ENCODE results near the gene ZNF620.

The ZNF620 gene

DNA sequence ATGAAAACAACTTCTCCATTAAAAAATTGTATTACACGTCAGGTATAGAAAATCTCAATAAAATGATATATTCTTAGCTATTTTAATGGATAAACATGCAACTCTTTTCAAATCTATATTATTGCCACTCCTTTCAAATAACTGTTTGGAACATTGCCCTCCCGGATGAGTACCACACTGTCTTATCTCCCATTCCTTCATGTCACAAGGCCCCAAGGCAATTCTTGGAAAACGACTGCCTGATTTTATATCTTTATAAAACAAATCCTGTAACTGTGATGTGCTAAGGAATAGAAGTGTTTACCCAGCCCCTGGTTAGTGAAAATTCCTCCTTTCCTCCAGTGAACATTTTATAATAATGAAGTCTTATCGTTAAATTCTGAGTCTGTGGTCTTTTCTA lies 35.1 kb upstream of the ZNF620 start:
- Mint-ChIP-seq H3K4me3 (no peak overlapping the region), H3K27ac (no peak overlapping the region), H3K9me3 (no peaks in the 10 kb centered on the region), H3K36me3 (ENCODE audit: insufficient read depth) (peaks cover 3% of the 10 kb centered on the region), H3K4me1 (ENCODE audit: low read depth in 2 of 2) (no peaks in the 10 kb centered on the region), H3K27me3 (no peaks in the 10 kb centered on the region)
- DNase-seq (no peak), ATAC-seq (replicated peaks) (no peak)

DNA sequence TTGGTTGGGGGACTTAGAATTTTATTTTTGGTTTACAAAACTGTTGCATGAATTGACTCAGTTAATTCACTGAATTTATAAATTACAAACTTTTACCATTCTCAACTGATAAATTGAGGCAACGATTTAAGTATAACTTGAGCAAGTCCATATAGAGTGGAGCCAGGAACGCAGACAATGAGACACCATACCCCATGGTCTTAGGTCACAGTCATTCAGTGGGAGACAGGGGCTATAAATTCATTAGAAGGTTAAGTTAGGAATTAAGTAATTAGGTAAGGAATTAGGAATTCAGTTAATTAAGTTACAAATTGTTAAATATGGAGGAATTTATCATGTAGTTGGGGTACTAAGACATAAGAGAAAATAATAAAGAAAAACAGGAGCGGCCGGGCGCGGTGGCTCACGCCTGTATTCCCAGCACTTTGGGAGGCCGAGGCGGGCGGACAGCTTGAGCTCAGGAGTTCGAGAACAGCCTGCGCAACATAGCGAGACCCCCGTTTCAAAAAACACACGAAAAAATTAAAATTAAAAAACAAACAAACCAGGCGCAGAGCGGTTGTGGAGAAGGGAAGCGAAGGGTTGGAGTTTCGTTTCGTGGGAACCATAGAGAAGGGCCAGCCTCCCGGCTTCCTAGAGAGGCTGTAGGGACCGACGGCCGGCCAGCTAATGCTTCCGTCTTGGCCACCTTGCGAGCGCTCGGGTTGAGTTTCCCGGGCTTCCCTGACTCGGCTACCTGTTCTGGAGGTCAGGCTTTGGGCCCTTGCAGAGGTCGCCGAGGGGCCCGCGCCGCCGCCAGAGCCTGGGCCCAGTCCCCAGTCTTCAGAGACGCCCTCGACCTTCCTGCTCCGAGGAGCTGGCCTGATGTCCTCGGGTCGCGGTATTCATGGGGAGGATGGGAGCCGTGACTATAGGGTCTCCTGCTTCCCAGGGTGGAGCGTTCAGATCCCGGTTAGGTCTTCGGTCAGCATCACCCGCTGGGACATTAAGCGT lies 29.1 kb upstream of the ZNF620 start, which contains the start of gene ZNF619:
Gene ZNF619, plus strand, starts transcription at position 645 of the 993 bp plus-strand sequence. CDS start 858 bp downstream, outside the sequence.
- H3K27me3 Mint-ChIP-seq: no peaks in the 10 kb centered on the region
- H3K4me3 Mint-ChIP-seq: peak within 1 kb of the TSS; percentile 93 to 96

GRCh38 chr3:40477666-40478065 lies 28.2 kb upstream of the ZNF620 start:
- no peak for DNase-seq
- Mint-ChIP-seq H3K4me1 (ENCODE audit: low read depth in 2 of 2) (peaks cover 25 to 35% of the 10 kb centered on the region in 2 donors), H3K36me3 (ENCODE audit: insufficient read depth) (peaks cover 8% of the 10 kb centered on the region), H3K27me3 (no peaks in the 10 kb centered on the region), H3K9me3 (no peaks in the 10 kb centered on the region), H3K4me3 (peak overlapping the region; percentile 93 to 96), H3K27ac (peak overlapping the region; percentile 98 to 99)
- no peak for ATAC-seq (replicated peaks)

More for the DNA sequence above, 29.1 kb upstream of the ZNF620 start, which contains the start of gene ZNF619:
- DNase-seq: peak; percentile 51 to 63 (median 60)
- peaks cover 16 to 28% of the 10 kb centered on the region in 2 donors for H3K4me1 Mint-ChIP-seq (ENCODE audit: low read depth in 2 of 2)
- peak within 1 kb of the TSS; percentile 98 to 99 for H3K27ac Mint-ChIP-seq
- peak; percentile 95 for ATAC-seq (replicated peaks)
- H3K9me3 Mint-ChIP-seq: no peaks in the 10 kb centered on the region
- H3K36me3 Mint-ChIP-seq (ENCODE audit: insufficient read depth): peaks cover 8% of the 10 kb centered on the region

- DNase-seq (no peak), ATAC-seq (replicated peaks) (no peak)
- Mint-ChIP-seq H3K9me3 (peaks cover 5 to 7% of the 10 kb centered on the region in 2 donors), H3K4me1 (ENCODE audit: low read depth in 2 of 2) (peaks cover 5 to 11% of the 10 kb centered on the region in 2 donors), H3K27ac (no peak overlapping the region), H3K27me3 (no peaks in the 10 kb centered on the region), H3K36me3 (ENCODE audit: insufficient read depth) (peaks cover 8% of the 10 kb centered on the region), H3K4me3 (no peak overlapping the region)
Observed at GRCh38 chr3:40487172-40487571, 18.7 kb upstream of the ZNF620 start.

DNA sequence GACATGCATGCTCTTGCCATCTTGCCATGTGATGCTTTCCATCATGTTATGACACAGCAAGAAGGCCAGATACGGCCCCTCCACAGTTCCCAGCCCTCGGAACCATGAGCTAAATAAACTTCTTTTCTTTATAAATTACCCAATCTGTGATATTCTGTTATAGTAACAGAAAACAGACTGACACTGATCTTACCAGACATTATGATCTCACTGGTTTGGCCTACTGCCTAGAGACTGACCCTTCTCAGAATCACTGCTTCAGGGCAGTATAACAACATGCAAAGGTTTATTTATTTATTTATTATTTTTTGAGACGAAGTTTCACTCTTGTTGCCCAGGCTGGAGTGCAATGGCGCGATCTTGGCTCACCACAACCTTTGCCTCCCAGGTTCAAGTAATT lies 14.9 kb upstream of the ZNF620 start:
- DNase-seq: no peak
- Mint-ChIP-seq H3K36me3 (ENCODE audit: insufficient read depth) (peaks cover 5% of the 10 kb centered on the region), H3K9me3 (peaks cover 5 to 7% of the 10 kb centered on the region in 2 donors), H3K27me3 (no peaks in the 10 kb centered on the region), H3K4me3 (no peak overlapping the region), H3K4me1 (ENCODE audit: low read depth in 2 of 2) (no peaks in the 10 kb centered on the region), H3K27ac (no peak overlapping the region)
- no peak for ATAC-seq (replicated peaks)

DNA sequence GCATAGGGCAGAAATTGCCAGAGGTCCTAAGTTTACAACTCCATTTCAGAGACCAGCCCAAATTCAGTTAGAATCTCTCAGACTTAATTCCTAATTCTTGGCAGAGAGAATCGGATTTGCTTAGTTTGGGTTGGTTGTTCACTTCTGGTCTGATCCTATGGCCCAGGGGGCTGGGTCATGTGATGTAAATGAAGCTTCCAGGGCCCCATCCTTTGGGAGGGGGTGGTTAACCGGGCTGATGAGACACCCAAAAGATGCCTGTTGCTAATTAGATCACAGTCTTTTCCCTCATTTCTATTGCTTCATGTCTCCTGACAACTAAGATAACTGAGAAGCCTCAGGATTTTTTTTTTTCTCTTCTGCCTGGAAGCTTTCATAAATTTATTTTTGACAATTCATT lies 11.1 kb upstream of the ZNF620 start:
- peak overlapping the region in 1 of 2 donors; percentile 51 for H3K27ac Mint-ChIP-seq
- DNase-seq (no peak), ATAC-seq (replicated peaks) (no peak)
- H3K36me3 Mint-ChIP-seq (ENCODE audit: insufficient read depth): no peaks in the 10 kb centered on the region
- H3K9me3 Mint-ChIP-seq: no peaks in the 10 kb centered on the region
- H3K27me3 Mint-ChIP-seq: no peaks in the 10 kb centered on the region
- no peak overlapping the region for H3K4me3 Mint-ChIP-seq
- H3K4me1 Mint-ChIP-seq (ENCODE audit: low read depth in 2 of 2): no peaks in the 10 kb centered on the region

GRCh38 chr3:40497288-40497687 lies 8.6 kb upstream of the ZNF620 start:
- no peak for DNase-seq
- ATAC-seq (replicated peaks): no peak
- H3K27ac Mint-ChIP-seq: no peak overlapping the region
- H3K9me3 Mint-ChIP-seq: no peaks in the 10 kb centered on the region
- no peaks in the 10 kb centered on the region for H3K4me1 Mint-ChIP-seq (ENCODE audit: low read depth in 2 of 2)
- H3K36me3 Mint-ChIP-seq (ENCODE audit: insufficient read depth): peaks cover 3% of the 10 kb centered on the region
- no peaks in the 10 kb centered on the region for H3K27me3 Mint-ChIP-seq
- H3K4me3 Mint-ChIP-seq: no peak overlapping the region

DNA sequence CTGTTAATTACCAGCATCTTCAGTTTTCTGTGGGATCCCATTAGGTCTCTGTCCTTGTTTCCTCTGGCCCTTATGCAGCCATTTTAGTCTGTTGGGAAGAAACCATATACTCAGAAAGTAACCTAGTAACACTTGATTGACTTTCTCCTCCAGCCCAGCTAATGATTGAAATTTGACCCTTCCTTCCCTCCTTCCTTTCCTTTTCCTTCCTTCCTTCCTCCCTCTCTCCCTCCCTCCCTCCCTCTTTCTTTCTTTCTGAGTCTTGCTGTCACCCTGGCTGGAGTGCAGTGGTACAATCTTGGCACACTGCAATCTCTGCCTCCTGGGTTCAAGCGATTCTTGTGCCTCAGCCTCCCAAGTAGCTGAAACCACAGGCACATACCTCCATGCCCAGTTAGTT lies 5.9 kb upstream of the ZNF620 start:
- Mint-ChIP-seq H3K36me3 (ENCODE audit: insufficient read depth) (peaks cover 3% of the 10 kb centered on the region), H3K9me3 (no peaks in the 10 kb centered on the region), H3K4me1 (ENCODE audit: low read depth in 2 of 2) (no peaks in the 10 kb centered on the region), H3K27ac (no peak overlapping the region), H3K27me3 (no peaks in the 10 kb centered on the region), H3K4me3 (no peak overlapping the region)
- no peak for ATAC-seq (replicated peaks)
- no peak for DNase-seq

- no peak overlapping the region for H3K4me3 Mint-ChIP-seq
- DNase-seq (no peak), ATAC-seq (replicated peaks) (no peak)
- H3K9me3 Mint-ChIP-seq: no peaks in the 10 kb centered on the region
- H3K4me1 Mint-ChIP-seq (ENCODE audit: low read depth in 2 of 2): peaks cover 7 to 8% of the 10 kb centered on the region in 2 donors
- no peaks in the 10 kb centered on the region for H3K27me3 Mint-ChIP-seq
- peaks cover 9% of the 10 kb centered on the region for H3K36me3 Mint-ChIP-seq (ENCODE audit: insufficient read depth)
- no peak overlapping the region for H3K27ac Mint-ChIP-seq
Observed at GRCh38 chr3:40502034-40502433, 3.8 kb upstream of the ZNF620 start.

- H3K36me3 Mint-ChIP-seq (ENCODE audit: insufficient read depth): peaks cover 9% of the 10 kb centered on the region
- ATAC-seq (replicated peaks): no peak
- peak overlapping the region in 1 of 2 donors; percentile 90 for H3K27ac Mint-ChIP-seq
- peak overlapping the region; percentile 86 to 87 for H3K4me3 Mint-ChIP-seq
- H3K4me1 Mint-ChIP-seq (ENCODE audit: low read depth in 2 of 2): peaks cover 7 to 10% of the 10 kb centered on the region in 2 donors
- no peaks in the 10 kb centered on the region for H3K27me3 Mint-ChIP-seq
- DNase-seq: no peak
- H3K9me3 Mint-ChIP-seq: no peaks in the 10 kb centered on the region
Observed at GRCh38 chr3:40504636-40505430, 1.0 kb upstream of the ZNF620 start.

GRCh38 chr3:40511031-40511718 lies 5.3 kb downstream of the ZNF620 start:
- no peak for DNase-seq
- no peak overlapping the region for H3K4me3 Mint-ChIP-seq
- no peaks in the 10 kb centered on the region for H3K27me3 Mint-ChIP-seq
- no peak for ATAC-seq (replicated peaks)
- no peaks in the 10 kb centered on the region for H3K9me3 Mint-ChIP-seq
- no peak overlapping the region for H3K27ac Mint-ChIP-seq
- peaks cover 7 to 8% of the 10 kb centered on the region in 2 donors for H3K4me1 Mint-ChIP-seq (ENCODE audit: low read depth in 2 of 2)
- H3K36me3 Mint-ChIP-seq (ENCODE audit: insufficient read depth): peaks cover 5% of the 10 kb centered on the region

GRCh38 chr3:40516201-40516600 lies 10.4 kb downstream of the ZNF620 start:
- no peak for DNase-seq
- H3K4me1 Mint-ChIP-seq (ENCODE audit: low read depth in 2 of 2): no peaks in the 10 kb centered on the region
- H3K36me3 Mint-ChIP-seq (ENCODE audit: insufficient read depth): peaks cover 14% of the 10 kb centered on the region
- no peaks in the 10 kb centered on the region for H3K9me3 Mint-ChIP-seq
- H3K27ac Mint-ChIP-seq: no peak overlapping the region
- no peak for ATAC-seq (replicated peaks)
- no peak overlapping the region for H3K4me3 Mint-ChIP-seq
- no peaks in the 10 kb centered on the region for H3K27me3 Mint-ChIP-seq

- Mint-ChIP-seq H3K27me3 (no peaks in the 10 kb centered on the region), H3K4me3 (no peak overlapping the region), H3K36me3 (ENCODE audit: insufficient read depth) (peaks cover 14% of the 10 kb centered on the region), H3K4me1 (ENCODE audit: low read depth in 2 of 2) (peaks cover 0 to 1% of the 10 kb centered on the region in 2 donors), H3K27ac (no peak overlapping the region), H3K9me3 (no peaks in the 10 kb centered on the region)
- DNase-seq (no peak), ATAC-seq (replicated peaks) (no peak)
Observed at GRCh38 chr3:40518067-40518466, 12.2 kb downstream of the ZNF620 start.
